ENCODE data around the gene KLHL9. TPM values are rescaled to one million over a fixed set of nuclear protein-coding genes. Genes with fewer than 3 reads are reported as not detected.

KLHL9 gene
- total RNA-seq, 2 experiments from 2014 or later: 17.5 to 18.3 TPM

DNA sequence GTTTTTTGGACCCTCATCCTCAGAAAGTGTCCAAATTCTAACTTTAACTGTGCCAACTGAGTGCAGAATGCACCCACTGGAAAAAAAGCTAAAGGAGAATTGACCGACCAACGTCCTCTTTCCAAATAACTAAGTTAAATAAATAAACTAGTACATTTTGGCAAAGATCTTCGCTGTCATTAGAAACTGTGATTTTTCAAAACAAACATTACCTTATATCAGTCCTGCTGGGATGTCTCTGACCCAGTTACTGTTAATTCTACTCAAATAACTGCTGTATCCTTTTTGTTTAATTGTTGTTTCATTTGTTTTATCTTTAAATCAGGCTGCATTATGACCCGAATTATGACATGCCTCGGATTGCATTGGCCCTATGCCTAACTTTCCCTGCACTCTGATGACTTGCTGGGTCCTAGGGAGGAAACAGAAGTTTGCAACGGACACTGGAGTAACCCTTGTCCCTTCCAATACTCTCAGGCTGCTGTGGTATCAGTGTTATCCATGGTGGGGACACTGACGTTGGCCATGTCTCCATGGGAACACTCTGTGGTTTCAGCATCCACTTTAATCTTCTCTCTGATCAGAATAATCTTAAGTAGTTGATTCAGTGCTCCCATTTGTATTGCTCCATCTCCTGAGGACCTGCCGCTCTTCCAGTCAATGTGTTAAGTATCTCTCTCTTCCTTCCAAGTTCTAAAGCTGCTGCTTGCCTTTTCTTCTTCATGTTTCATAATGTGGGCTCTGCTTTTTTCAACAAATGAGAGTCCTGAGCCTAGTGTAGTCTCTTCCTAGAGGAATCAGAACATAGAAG lies 19.0 kb downstream of the KLHL9 start:
- peaks cover 4% of the 10 kb centered on the region for H3K4me1 Mint-ChIP-seq (ENCODE audit: low read depth)
- CTCF ChIA-PET: interaction anchor here (0.6 to 2.3 kb wide), 8 partner anchors 10 to 621 kb away, joined by 3 to 7 read pairs (median 5); no protein-coding TSS in a partner anchor
- H3K27me3 Mint-ChIP-seq (ENCODE audit: low read depth): no peaks in the 10 kb centered on the region
- H3K27ac Mint-ChIP-seq: no peak overlapping the region
- DNase-seq: no peak
- H3K36me3 Mint-ChIP-seq (ENCODE audit: low read depth): no peaks in the 10 kb centered on the region
- intact Hi-C loops (cut with micrococcal nuclease): loop anchor here (5.0 kb wide), 1 partner anchor 79 kb away; no protein-coding TSS in a partner anchor
- H3K4me3 Mint-ChIP-seq: no peak overlapping the region
- H3K9me3 Mint-ChIP-seq: no peaks in the 10 kb centered on the region

DNA sequence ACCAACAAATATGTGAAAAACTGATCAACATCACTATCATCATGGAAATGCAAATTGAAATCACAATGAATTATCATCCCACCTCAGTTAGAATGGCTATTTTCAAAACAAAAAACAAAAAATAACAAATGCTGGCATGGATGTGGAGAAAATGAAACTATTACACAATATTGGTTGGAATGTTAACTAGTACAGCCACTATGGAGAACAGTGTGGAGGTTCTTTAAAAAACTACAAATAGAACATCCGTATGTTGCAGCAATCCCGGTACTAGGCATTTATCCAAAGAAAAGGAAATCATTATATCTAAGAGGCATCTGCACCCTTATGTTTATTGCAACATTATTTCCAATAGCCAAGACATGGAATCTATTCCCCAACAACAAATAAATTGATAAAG lies 21.1 kb downstream of the KLHL9 start:
- no peaks in the 10 kb centered on the region for H3K9me3 Mint-ChIP-seq
- H3K4me1 Mint-ChIP-seq (ENCODE audit: low read depth): peaks cover 4% of the 10 kb centered on the region
- no peak for DNase-seq
- no peak overlapping the region for H3K4me3 Mint-ChIP-seq
- no peak overlapping the region for H3K27ac Mint-ChIP-seq
- CTCF ChIA-PET: interaction anchor here (0.8 to 2.1 kb wide), 4 partner anchors 9 to 120 kb away, joined by 3 to 7 read pairs (median 4); partner anchors contain the start of gene IFNA5
- H3K27me3 Mint-ChIP-seq (ENCODE audit: low read depth): no peaks in the 10 kb centered on the region
- H3K36me3 Mint-ChIP-seq (ENCODE audit: low read depth): no peaks in the 10 kb centered on the region
- intact Hi-C loops (cut with micrococcal nuclease): no loop called here

DNA sequence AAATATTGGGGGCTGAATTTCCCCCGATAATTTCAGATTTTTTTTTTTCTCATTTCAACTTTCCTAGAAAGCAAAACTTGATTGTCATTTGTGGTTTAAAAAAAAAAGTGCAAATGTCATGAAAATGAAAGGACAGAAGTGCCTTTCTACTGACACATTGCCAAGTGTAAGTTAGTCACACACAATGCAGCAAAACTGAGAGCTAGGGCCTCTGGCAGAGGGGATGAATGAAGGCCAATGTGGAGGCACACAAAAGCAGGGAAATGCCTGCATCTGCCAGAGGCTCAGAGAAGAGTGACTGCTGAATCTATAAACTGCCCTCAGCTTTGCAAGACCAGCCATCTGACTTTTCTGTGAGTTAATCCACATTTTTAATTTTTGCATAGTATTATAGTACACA lies 23.3 kb downstream of the KLHL9 start:
- no peak overlapping the region for H3K27ac Mint-ChIP-seq
- no peaks in the 10 kb centered on the region for H3K9me3 Mint-ChIP-seq
- CTCF ChIA-PET: interaction anchor here (1.3 kb wide), 2 partner anchors 77 to 84 kb away, joined by 5 to 6 read pairs; no protein-coding TSS in a partner anchor

DNA sequence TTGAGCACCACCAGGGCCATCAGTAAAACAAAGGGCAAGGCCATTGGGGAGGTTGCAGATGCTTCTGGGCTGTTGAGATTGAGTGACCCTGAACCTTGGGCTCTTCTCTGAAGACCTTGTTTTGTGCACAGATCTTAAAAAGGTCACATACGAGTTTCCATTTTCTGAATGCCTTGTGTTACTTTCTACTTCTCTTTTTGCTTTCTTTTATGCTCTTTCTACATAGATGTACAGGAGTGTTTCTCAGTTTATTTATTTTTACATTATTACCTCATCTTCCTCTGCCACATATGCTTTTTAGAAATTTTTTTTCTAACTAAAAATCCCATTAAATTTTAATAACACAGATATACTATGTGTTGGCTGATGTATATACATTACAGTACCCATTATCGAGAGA lies 30.0 kb downstream of the KLHL9 start, which contains the start of gene IFNA5:
IFNA5 (minus strand) TSS at position 101 of the 400 bp plus-strand sequence; CDS start at position 44, 57 bp downstream.
- CTCF ChIA-PET: interaction anchor here (0.7 kb wide), 1 partner anchor 9 kb away, joined by 3 read pairs; no protein-coding TSS in a partner anchor
- Mint-ChIP-seq H3K27me3 (ENCODE audit: low read depth) (peaks cover 26% of the 10 kb centered on the region), H3K4me1 (ENCODE audit: low read depth) (no peaks in the 10 kb centered on the region), H3K36me3 (ENCODE audit: low read depth) (no peaks in the 10 kb centered on the region), H3K4me3 (no peak within 1 kb of the TSS), H3K27ac (no peak within 1 kb of the TSS), H3K9me3 (no peaks in the 10 kb centered on the region)
- no peak for DNase-seq
- intact Hi-C loops (cut with micrococcal nuclease): no loop called here

More for the DNA sequence above, 23.3 kb downstream of the KLHL9 start:
- intact Hi-C loops (cut with micrococcal nuclease): no loop called here
- Mint-ChIP-seq H3K4me1 (ENCODE audit: low read depth) (no peaks in the 10 kb centered on the region), H3K27me3 (ENCODE audit: low read depth) (peaks cover 3% of the 10 kb centered on the region), H3K36me3 (ENCODE audit: low read depth) (no peaks in the 10 kb centered on the region), H3K4me3 (no peak overlapping the region)
- DNase-seq: no peak

DNA sequence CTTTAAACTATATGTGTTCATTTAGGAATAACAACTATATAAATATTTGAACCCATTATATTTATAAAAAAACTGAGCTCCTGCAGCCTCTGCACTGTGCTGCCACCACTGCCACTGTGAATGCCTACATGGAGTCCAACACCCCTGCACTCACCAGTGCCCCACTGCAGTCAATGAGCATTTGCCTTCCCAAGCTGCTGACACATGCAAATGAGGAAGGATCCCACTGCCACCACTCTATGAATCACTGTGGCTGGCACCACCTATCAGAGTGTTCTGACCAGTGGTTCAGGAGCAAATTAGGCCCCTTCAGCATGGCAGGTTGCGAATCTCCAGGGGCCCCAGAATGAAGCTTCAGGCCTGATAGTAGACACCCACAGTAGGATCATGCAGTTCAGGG lies 39.2 kb downstream of the KLHL9 start:
- peaks cover 20% of the 10 kb centered on the region for H3K27me3 Mint-ChIP-seq (ENCODE audit: low read depth)
- CTCF ChIA-PET: interaction anchor here (1.1 to 1.7 kb wide), 2 partner anchors 44 to 61 kb away, joined by 3 to 4 read pairs; no protein-coding TSS in a partner anchor
- no peaks in the 10 kb centered on the region for H3K9me3 Mint-ChIP-seq
- intact Hi-C loops (cut with micrococcal nuclease): no loop called here
- H3K4me1 Mint-ChIP-seq (ENCODE audit: low read depth): peaks cover 8% of the 10 kb centered on the region
- H3K4me3 Mint-ChIP-seq: no peak overlapping the region
- DNase-seq: no peak
- H3K27ac Mint-ChIP-seq: no peak overlapping the region
- no peaks in the 10 kb centered on the region for H3K36me3 Mint-ChIP-seq (ENCODE audit: low read depth)

DNA sequence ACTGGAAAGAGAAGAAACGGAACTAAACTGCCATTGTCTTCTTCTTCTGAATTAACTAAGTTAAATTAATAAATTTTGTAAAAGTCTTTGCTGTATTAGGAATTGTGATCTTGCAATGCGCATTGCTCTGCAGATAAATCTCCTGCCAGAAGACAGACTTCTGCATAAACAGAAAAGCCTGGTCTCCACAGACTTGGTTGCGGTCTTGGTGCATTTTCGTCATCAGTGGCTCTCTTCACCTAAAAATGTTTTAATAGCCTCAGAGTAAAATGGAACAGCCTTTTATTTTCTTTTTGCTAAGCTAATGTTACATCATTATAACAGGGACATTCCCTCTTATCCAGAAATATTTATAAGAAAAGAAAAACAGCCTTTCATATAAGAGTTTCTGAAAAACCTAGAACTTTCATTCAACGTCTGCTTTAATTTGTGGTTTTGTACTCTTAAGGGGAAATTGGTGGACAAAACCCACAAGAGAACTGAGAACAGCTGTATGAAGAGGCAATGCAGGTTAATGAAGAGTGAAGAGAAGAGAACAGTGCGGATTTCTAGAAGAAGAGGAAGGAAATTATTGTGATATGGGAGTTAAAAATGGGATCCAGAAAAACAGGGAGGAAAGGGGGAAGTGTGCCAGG lies 40.2 kb downstream of the KLHL9 start:
- intact Hi-C loops (cut with micrococcal nuclease): no loop called here
- H3K27ac Mint-ChIP-seq: no peak overlapping the region
- no peaks in the 10 kb centered on the region for H3K9me3 Mint-ChIP-seq
- CTCF ChIA-PET: interaction anchor here (1.0 to 1.7 kb wide), 3 partner anchors 13 to 112 kb away, joined by 3 read pairs; no protein-coding TSS in a partner anchor
- DNase-seq: no peak
- peaks cover 12% of the 10 kb centered on the region for H3K27me3 Mint-ChIP-seq (ENCODE audit: low read depth)
- H3K36me3 Mint-ChIP-seq (ENCODE audit: low read depth): no peaks in the 10 kb centered on the region
- H3K4me1 Mint-ChIP-seq (ENCODE audit: low read depth): peaks cover 8% of the 10 kb centered on the region
- no peak overlapping the region for H3K4me3 Mint-ChIP-seq

DNA sequence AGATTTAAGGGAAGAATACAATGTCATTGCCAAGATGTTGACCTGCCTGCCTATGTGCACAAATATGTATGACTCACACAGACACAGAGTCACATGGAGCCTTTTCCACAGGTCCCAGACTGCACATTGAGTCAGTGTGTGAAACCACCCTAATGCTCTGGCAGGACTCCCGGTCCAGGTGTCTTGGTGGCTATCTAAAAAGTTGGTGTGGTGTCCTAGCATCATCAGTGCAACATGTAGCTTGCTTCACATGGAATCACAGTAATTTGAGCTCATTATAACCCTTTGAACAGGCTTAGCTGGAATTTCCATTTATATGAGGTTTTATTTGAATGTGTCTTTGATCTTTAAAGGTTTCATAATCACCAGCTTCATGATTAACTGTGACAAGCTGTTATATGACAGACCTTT lies 40.8 kb downstream of the KLHL9 start:
- Mint-ChIP-seq H3K9me3 (no peaks in the 10 kb centered on the region), H3K4me3 (no peak overlapping the region), H3K27me3 (ENCODE audit: low read depth) (peaks cover 12% of the 10 kb centered on the region), H3K4me1 (ENCODE audit: low read depth) (peaks cover 8% of the 10 kb centered on the region), H3K27ac (no peak overlapping the region), H3K36me3 (ENCODE audit: low read depth) (no peaks in the 10 kb centered on the region)
- DNase-seq: peak; percentile 9
- CTCF ChIA-PET: interaction anchor here (1.0 to 1.7 kb wide), 3 partner anchors 14 to 111 kb away, joined by 3 read pairs; no protein-coding TSS in a partner anchor
- intact Hi-C loops (cut with micrococcal nuclease): no loop called here

DNA sequence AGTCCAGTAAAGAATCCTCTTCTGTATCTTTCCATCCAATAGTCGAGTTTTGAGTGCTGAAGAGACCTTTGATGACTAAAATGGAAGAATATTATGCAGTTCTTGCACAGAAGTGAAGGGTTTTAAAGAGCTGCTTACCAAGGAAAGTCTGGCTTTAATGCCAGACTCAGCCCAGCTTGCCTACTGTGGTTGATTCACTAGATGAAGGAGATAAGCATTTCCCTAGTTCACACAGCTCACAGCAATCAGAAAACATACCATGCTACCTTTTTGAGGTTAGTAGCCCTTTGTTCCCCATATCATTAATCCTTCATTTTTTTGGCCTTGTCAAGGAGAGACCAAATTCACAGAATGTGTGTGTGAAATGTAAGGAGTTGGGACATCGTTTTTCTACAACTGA lies 45.4 kb downstream of the KLHL9 start:
- Mint-ChIP-seq H3K27me3 (ENCODE audit: low read depth) (peaks cover 13% of the 10 kb centered on the region), H3K27ac (no peak overlapping the region), H3K9me3 (no peaks in the 10 kb centered on the region), H3K36me3 (ENCODE audit: low read depth) (no peaks in the 10 kb centered on the region), H3K4me3 (no peak overlapping the region), H3K4me1 (ENCODE audit: low read depth) (peaks cover 3% of the 10 kb centered on the region)
- CTCF ChIA-PET: interaction anchor here (1.0 to 1.3 kb wide), 2 partner anchors 11 to 107 kb away, joined by 3 read pairs; no protein-coding TSS in a partner anchor
- no peak for DNase-seq
- intact Hi-C loops (cut with micrococcal nuclease): no loop called here

DNA sequence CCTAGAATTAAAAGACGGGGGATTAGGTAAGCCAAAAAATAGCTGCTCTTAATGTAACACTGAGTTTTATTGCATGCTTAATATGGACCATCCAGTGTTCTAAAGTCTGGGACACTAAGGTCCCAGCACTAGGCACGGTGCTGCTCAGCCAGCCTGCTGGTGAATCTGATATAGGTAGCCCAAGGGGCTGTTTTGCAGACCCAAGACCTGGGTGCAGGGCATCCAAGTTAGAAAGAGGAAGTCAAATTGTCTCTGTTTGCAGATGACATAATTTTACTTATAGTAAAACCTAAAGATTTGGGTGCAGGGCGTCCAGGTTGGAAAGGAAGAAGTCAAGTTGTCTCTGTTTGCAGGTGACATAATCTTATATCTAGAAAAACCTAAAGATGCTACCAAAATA lies 47.9 kb downstream of the KLHL9 start:
- no peak overlapping the region for H3K4me3 Mint-ChIP-seq
- peaks cover 13% of the 10 kb centered on the region for H3K27me3 Mint-ChIP-seq (ENCODE audit: low read depth)
- no peaks in the 10 kb centered on the region for H3K9me3 Mint-ChIP-seq
- H3K36me3 Mint-ChIP-seq (ENCODE audit: low read depth): no peaks in the 10 kb centered on the region
- intact Hi-C loops (cut with micrococcal nuclease): no loop called here
- no peaks in the 10 kb centered on the region for H3K4me1 Mint-ChIP-seq (ENCODE audit: low read depth)
- H3K27ac Mint-ChIP-seq: no peak overlapping the region
- CTCF ChIA-PET: no interaction called here
- no peak for DNase-seq

DNA sequence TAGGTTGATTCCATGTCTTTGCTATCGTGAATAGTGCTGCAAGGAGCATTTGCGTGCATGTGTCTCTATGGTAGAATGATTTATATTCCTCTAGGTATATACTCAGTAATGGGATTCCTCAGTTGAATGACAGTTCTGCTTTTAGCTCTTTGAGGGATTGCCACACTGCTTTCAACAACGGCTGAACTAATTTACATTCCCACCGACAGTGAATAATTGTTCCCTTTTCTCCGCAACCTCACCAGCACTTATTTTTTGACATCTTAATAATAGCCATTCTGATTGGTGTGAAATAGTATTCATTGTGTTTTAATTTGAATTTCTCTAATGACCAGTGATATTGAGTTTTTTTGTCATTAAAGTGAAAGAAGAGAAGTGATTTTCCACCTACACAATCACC lies 48.5 kb downstream of the KLHL9 start:
- Mint-ChIP-seq H3K27me3 (ENCODE audit: low read depth) (peaks cover 11% of the 10 kb centered on the region), H3K4me1 (ENCODE audit: low read depth) (no peaks in the 10 kb centered on the region), H3K36me3 (ENCODE audit: low read depth) (no peaks in the 10 kb centered on the region), H3K4me3 (no peak overlapping the region), H3K27ac (no peak overlapping the region), H3K9me3 (no peaks in the 10 kb centered on the region)
- CTCF ChIA-PET: no interaction called here
- DNase-seq: no peak
- intact Hi-C loops (cut with micrococcal nuclease): no loop called here

DNA sequence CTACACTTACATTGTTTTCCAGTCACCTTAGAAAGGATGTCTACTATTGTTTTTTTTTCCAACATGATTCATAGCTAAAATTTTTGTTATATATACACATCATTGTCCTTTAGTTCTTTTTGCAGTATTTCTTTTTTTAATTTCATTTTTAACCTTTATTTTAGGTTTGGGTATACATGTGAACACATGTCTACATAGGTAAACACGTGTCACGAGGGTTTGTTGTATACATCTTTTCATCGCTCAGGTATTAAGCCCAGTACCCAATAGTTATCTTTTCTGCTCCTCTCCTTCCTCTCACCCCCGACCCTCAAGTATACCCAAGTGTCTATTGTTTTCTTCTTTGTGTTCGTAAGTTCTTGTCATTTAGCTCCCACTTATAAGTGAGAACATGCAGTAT lies 49.1 kb downstream of the KLHL9 start:
- no peaks in the 10 kb centered on the region for H3K4me1 Mint-ChIP-seq (ENCODE audit: low read depth)
- no peak overlapping the region for H3K27ac Mint-ChIP-seq
- intact Hi-C loops (cut with micrococcal nuclease): no loop called here
- DNase-seq: no peak
- CTCF ChIA-PET: no interaction called here
- H3K9me3 Mint-ChIP-seq: no peaks in the 10 kb centered on the region
- no peaks in the 10 kb centered on the region for H3K36me3 Mint-ChIP-seq (ENCODE audit: low read depth)
- H3K27me3 Mint-ChIP-seq (ENCODE audit: low read depth): peaks cover 11% of the 10 kb centered on the region
- no peak overlapping the region for H3K4me3 Mint-ChIP-seq

DNA sequence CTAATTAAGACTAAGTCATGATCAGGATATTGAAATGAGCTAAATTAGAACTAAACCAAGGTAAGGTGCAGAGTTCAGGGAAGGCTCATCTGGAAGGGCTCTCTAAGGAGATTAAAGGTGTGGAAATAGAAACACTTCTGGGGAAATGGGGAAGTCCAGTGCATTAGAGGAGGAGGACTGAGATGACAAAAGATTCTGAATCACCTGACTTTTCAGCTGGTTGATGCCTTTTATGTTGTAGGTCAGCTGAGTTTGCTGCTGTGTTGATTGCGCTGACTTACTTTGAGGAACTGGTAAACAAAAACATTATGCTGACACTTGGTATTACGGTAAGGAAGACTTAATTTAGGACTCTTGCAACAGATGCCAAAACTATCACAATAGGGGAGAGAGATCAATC lies 53.9 kb downstream of the KLHL9 start:
- CTCF ChIA-PET: no interaction called here
- H3K4me3 Mint-ChIP-seq: no peak overlapping the region
- H3K27ac Mint-ChIP-seq: no peak overlapping the region
- no peaks in the 10 kb centered on the region for H3K9me3 Mint-ChIP-seq
- no peaks in the 10 kb centered on the region for H3K4me1 Mint-ChIP-seq (ENCODE audit: low read depth)
- H3K36me3 Mint-ChIP-seq (ENCODE audit: low read depth): no peaks in the 10 kb centered on the region
- intact Hi-C loops (cut with micrococcal nuclease): no loop called here
- peaks cover 22% of the 10 kb centered on the region for H3K27me3 Mint-ChIP-seq (ENCODE audit: low read depth)
- DNase-seq: no peak

Data from activated naive CD4-positive, alpha-beta T cell treated with anti-CD3 and anti-CD28 coated beads for 36 hours (primary cell).